ENCODE measurements around the gene LCAT.

DNA sequence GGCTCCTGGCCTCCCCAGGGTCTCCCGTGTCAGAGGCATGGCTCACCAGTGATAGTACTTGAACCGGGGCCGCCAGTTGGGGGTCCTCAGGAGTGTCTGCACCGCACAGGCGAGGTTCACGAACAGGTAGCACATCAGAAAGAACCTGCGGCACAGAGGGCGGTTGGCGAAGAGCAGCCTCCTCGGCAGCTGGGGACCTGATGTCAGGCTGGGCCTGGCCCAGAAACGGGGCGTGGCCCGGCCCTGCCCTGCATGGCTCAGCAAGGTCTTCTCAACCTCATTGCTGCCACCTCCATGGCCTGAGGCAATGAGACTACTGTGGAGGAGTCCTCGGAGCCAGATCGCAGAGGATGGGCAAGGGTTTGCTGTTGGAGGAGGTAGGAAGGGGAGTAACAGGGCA, 4.1 kb upstream of the LCAT start:
- TF ChIP-seq, protein P1, sequence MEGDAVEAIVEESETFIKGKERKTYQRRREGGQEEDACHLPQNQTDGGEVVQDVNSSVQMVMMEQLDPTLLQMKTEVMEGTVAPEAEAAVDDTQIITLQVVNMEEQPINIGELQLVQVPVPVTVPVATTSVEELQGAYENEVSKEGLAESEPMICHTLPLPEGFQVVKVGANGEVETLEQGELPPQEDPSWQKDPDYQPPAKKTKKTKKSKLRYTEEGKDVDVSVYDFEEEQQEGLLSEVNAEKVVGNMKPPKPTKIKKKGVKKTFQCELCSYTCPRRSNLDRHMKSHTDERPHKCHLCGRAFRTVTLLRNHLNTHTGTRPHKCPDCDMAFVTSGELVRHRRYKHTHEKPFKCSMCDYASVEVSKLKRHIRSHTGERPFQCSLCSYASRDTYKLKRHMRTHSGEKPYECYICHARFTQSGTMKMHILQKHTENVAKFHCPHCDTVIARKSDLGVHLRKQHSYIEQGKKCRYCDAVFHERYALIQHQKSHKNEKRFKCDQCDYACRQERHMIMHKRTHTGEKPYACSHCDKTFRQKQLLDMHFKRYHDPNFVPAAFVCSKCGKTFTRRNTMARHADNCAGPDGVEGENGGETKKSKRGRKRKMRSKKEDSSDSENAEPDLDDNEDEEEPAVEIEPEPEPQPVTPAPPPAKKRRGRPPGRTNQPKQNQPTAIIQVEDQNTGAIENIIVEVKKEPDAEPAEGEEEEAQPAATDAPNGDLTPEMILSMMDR (IDR thresholded peaks at IDR 0.05), result no peak
- no peak for TF ChIP-seq POLR2A (IDR thresholded peaks at IDR 0.05)

Measured in Peyer's patch (tissue), 4 donors.